Activated CD8-positive, alpha-beta memory T cell treated with anti-CD3 and anti-CD28 coated beads for 4 hours (primary cell): ENCODE results near the gene MAEA.
A peak's percentile ranks its signal among the peaks of the same experiment; 100 is the strongest.
"Not testable (repeated sequence)": the region's sequence is repeated elsewhere in the genome, so short reads cannot be mapped to it uniquely, and the experiment has no call there.

Experiments
- DNase-seq, 2 donors: peaks; one replicate each; pipeline ENCODE4 v3.0.0-alpha.2; 2020; ENCODE audit warnings: low read depth in 2 of 2

Gene MAEA

GRCh38 chr4:1334579-1334895, 44.8 kb downstream of the MAEA start:
- DNase-seq = no peak

- not testable (repeated sequence) for DNase-seq
Observed at GRCh38 chr4:1335193-1335883, 45.6 kb downstream of the MAEA start.

- DNase-seq = no peak
Observed at GRCh38 chr4:1336088-1336491, 46.4 kb downstream of the MAEA start.

- DNase-seq = peak; percentile 46 to 62
Observed at GRCh38 chr4:1337376-1337831, 47.7 kb downstream of the MAEA start.

GRCh38 chr4:1337951-1338751, 48.5 kb downstream of the MAEA start:
- no peak for DNase-seq

GRCh38 chr4:1338752-1339414, 49.2 kb downstream of the MAEA start:
- no peak for DNase-seq

- no peak for DNase-seq
Observed at GRCh38 chr4:1339489-1339888, 49.8 kb downstream of the MAEA start.

- DNase-seq = no peak
Observed at GRCh38 chr4:1340181-1340747, 50.6 kb downstream of the MAEA start.

- no peak for DNase-seq
Observed at GRCh38 chr4:1340861-1341260, 51.2 kb downstream of the MAEA start.

GRCh38 chr4:1342003-1342402, 52.3 kb downstream of the MAEA start:
- no peak for DNase-seq

- no peak for DNase-seq
Observed at GRCh38 chr4:1344696-1345095, 55.0 kb downstream of the MAEA start.

- DNase-seq = no peak
Observed at GRCh38 chr4:1345903-1346780, 56.5 kb downstream of the MAEA start.

- DNase-seq = peak; percentile 100
Observed at GRCh38 chr4:1346781-1347409, 57.2 kb downstream of the MAEA start, which contains the start of gene UVSSA. TSS of gene UVSSA (plus strand) at chr4:1347208. CDS start at chr4:1348092, 884 bp downstream.

GRCh38 chr4:1347410-1347864, 57.7 kb downstream of the MAEA start:
- no peak for DNase-seq

- DNase-seq = no peak
Observed at GRCh38 chr4:1348014-1348513, 58.4 kb downstream of the MAEA start.

GRCh38 chr4:1348746-1349145, 59.1 kb downstream of the MAEA start:
- no peak for DNase-seq

- DNase-seq = no peak
Observed at GRCh38 chr4:1349359-1350168, 59.9 kb downstream of the MAEA start.

GRCh38 chr4:1350169-1350520, 60.5 kb downstream of the MAEA start:
- DNase-seq = no peak

- DNase-seq = peak; percentile 75 to 77
Observed at GRCh38 chr4:1351854-1352566, 62.3 kb downstream of the MAEA start.
